ENCODE results near the gene BATF.

Gene BATF

DNA sequence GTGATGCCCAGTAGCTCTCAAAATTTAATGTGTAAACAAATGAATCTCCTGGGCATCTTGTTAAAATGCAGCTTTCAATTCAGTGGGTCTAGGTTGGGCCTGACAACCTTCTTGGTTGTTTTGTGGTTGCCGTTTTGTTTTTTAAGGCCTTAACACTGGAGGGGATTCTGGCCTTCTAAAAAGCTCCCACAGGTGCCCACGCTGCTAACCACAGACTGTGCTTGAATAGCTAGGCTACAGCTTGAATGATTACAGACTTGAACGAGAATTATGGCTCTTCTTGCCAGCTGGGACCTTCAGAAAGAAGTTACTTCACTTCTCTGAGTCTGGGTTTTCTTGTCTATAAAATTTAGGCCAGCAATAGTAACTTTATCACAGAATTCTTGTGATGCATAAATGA, 54.8 kb downstream of the BATF start:
- TF ChIP-seq, protein P1, sequence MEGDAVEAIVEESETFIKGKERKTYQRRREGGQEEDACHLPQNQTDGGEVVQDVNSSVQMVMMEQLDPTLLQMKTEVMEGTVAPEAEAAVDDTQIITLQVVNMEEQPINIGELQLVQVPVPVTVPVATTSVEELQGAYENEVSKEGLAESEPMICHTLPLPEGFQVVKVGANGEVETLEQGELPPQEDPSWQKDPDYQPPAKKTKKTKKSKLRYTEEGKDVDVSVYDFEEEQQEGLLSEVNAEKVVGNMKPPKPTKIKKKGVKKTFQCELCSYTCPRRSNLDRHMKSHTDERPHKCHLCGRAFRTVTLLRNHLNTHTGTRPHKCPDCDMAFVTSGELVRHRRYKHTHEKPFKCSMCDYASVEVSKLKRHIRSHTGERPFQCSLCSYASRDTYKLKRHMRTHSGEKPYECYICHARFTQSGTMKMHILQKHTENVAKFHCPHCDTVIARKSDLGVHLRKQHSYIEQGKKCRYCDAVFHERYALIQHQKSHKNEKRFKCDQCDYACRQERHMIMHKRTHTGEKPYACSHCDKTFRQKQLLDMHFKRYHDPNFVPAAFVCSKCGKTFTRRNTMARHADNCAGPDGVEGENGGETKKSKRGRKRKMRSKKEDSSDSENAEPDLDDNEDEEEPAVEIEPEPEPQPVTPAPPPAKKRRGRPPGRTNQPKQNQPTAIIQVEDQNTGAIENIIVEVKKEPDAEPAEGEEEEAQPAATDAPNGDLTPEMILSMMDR (IDR thresholded peaks at IDR 0.05; ENCODE audit: low read length, missing control alignments): no peak
- DNase-seq (ENCODE audit: low read depth): no peak
- H3K4me3 ChIP-seq (replicated peaks; ENCODE audit: low read depth, low read length): no peak overlapping the region

DNA sequence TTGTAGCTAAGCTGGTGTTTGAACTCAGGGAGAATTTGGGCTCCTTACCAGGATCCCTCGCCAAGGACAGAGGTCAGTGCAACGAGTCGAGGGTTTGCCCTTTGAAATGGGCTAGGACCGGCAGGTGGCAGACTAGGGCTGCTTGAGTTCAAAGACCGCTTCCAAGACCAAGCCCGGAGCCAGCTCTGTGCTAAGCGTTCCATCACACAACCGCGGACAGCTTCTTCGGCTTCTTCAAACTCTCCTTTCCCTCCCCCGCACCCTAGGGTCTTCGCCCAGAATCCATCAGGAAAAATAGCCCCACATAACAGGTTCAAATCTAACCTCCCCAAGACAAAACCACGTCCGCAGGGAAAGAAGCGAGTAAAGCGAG, 55.4 kb downstream of the BATF start:
- TF ChIP-seq, protein P1 (IDR thresholded peaks at IDR 0.05; ENCODE audit: low read length, missing control alignments): peak; percentile 90
- peak overlapping the region; percentile 68 for H3K4me3 ChIP-seq (replicated peaks; ENCODE audit: low read depth, low read length)
- peak; percentile 91 for DNase-seq (ENCODE audit: low read depth)

DNA sequence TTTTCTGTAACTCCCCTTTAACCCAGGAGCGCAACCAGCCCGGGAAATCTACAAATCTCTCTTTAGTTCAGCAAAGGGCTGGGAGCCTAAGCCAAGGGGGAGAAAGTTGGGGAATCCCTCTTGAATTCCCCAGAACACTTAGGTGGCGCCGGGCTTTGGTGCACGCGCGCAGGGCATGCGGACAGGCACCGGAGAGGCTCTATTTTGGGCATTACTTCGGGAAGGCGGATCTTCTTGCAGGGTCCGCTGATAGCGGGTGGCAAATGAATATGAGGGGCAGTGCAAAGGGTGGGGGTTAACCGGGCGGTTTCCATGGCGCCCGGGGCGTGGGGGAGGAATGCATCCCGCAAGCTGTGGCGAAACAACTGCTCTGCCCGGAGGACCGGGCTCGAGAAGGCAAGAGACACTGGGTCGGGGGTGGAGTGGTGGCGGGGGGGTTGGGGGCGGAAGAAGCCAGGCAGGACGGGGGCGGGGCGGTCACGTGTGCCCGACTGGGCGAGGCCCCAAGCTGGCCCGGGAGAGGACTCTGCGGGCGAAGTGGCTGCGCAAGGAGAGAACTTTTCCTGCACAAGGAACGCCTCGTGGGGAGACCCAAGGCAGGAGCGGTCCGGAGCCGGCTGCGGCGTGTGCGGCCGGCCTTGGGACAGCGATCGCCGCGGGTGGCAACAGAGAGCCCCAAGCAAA, 56.0 kb downstream of the BATF start, which contains the start of gene FLVCR2:
Gene FLVCR2 (plus strand): TSS at position 519 of the 684 bp plus-strand sequence. CDS start 353 bp downstream, outside the sequence.
- peak; percentile 75 for DNase-seq (ENCODE audit: low read depth)
- H3K4me3 ChIP-seq (replicated peaks; ENCODE audit: low read depth, low read length): peak within 1 kb of the TSS; percentile 68
- TF ChIP-seq, protein P1 (IDR thresholded peaks at IDR 0.05; ENCODE audit: low read length, missing control alignments): no peak

DNA sequence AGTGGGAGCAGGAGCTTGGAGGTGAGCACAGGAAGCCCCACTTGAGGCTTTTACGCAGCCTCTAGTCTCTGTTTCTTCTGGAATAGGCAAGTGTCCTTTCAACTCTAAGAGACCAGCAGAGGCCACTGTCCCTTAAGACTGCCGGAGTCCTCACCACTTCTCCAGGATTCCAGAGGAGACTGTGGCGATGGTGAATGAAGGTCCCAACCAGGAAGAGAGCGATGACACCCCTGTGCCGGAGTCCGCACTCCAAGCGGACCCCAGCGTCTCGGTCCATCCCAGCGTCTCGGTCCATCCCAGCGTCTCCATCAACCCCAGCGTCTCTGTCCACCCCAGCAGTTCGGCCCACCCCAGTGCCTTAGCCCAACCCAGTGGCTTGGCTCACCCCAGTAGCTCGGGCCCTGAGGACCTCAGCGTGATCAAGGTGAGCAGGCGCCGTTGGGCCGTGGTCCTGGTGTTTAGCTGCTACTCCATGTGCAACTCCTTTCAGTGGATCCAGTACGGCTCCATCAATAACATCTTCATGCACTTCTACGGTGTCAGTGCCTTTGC, 56.6 kb downstream of the BATF start:
- H3K4me3 ChIP-seq (replicated peaks; ENCODE audit: low read depth, low read length): peak overlapping the region; percentile 68
- DNase-seq (ENCODE audit: low read depth): peak; percentile 50

DNA sequence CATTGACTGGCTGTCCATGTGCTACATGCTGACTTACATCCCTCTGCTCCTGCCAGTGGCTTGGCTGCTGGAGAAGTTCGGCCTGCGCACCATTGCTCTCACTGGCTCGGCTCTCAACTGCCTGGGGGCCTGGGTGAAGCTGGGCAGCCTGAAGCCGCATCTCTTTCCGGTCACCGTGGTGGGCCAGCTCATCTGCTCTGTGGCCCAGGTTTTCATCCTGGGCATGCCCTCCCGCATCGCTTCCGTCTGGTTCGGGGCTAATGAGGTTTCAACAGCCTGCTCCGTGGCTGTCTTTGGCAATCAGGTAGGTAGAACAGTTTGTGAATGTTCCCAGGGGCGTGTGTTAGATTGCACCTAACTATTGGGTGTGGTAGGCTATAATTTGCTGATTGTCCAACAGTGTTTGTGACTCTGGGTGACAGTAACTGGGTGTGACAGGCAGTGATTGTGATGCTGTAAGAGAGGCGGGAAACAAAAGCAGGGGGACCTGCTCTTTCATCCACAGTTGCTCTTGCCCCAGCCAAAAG, 57.1 kb downstream of the BATF start:
- DNase-seq (ENCODE audit: low read depth): no peak
- peak overlapping the region; percentile 68 for H3K4me3 ChIP-seq (replicated peaks; ENCODE audit: low read depth, low read length)
- TF ChIP-seq, protein P1 (IDR thresholded peaks at IDR 0.05; ENCODE audit: low read length, missing control alignments): no peak

More for the DNA sequence above, 56.6 kb downstream of the BATF start:
- TF ChIP-seq, protein P1 (IDR thresholded peaks at IDR 0.05; ENCODE audit: low read length, missing control alignments): peak; percentile 13

DNA sequence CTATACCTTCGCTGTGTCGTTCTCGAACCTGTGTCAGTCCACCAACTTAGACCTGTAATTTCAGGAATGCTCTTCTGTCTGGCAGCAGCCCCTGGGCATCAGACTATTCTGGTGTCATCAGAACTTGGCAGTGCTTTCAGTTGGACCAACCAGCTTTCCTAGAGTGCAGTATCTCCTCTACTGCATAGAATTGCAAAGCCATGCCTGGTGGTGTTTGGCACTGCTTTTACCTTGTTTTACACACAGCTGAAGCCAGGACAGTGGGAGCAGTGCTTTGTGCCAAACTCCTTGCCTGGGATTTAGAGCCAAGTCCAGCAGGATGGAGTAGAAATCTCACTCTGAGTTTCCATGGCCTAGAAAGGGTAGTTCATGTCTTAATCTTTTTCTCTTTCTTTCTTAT, 57.6 kb downstream of the BATF start:
- DNase-seq (ENCODE audit: low read depth): peak; percentile 8
- no peak overlapping the region for H3K4me3 ChIP-seq (replicated peaks; ENCODE audit: low read depth, low read length)
- TF ChIP-seq, protein P1 (IDR thresholded peaks at IDR 0.05; ENCODE audit: low read length, missing control alignments): no peak
